Measurements from ENCODE around the gene RNF208. TPM values are rescaled to one million over a fixed set of nuclear protein-coding genes. Genes with fewer than 3 reads are reported as not detected.

The RNF208 gene, protein sequence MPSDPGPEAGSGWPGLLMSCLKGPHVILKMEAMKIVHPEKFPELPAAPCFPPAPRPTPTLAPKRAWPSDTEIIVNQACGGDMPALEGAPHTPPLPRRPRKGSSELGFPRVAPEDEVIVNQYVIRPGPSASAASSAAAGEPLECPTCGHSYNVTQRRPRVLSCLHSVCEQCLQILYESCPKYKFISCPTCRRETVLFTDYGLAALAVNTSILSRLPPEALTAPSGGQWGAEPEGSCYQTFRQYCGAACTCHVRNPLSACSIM
- total RNA-seq = 1 to 10 TPM; 2.8 to 7.5 (median 5.2) TPM

DNA sequence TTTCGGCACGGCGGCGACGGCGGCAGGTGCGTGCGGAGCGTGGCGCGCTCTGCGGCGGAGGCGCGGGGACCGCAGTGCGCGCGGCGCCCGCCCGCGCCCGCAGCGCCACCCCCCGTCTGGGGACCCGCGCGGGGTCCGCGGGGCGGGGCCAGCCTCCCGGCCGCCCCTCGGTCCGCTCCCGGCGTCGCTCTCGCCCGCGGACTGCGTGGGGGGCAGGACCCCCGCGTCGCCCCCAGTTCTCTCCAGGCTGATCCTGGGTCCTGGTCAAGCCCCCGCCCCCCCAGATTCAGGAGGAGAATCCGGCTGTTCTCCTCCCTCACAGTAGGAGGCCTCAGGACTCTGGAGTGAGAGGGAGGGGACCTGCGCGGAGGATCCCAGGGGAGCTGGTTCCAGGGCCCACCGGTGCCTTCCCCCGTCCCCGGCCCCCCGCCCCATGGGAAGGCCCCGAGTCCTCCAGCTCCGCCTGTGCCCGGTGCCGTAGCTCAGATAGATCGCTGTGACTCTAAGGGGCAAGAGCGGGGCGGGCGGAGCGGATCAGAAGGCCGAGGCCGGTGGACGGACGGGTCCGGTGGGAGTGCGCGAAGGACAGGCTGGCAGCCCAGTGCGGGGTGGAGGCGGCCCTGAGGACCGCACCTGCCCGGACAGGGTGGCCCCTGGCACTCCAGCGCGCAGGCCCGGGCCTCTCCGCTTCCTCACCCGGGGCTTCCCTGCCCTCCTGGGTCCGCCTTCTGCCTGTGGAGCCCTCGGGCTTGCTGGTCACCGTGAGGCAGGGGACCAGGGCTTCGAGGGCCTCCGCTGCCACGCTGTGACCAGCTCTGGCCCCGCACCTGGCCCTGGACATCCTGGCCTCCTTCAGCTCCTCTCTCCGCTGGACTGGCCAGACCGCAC is at the start of gene RNF208:
Gene RNF208, minus strand, starts transcription at position 51 of the 888 bp plus-strand sequence. CDS start 1,028 bp downstream, outside the sequence.
- H3K4me3 ChIP-seq = peak within 1 kb of the TSS; percentile 63
- no peaks in the 10 kb centered on the region for H3K9me3 ChIP-seq
- 13% methylated on average over 6 of the region's 88 CpGs for WGBS
- H3K27me3 ChIP-seq = no peaks in the 10 kb centered on the region
- no peaks in the 10 kb centered on the region for H3K36me3 ChIP-seq
- peaks cover 66% of the 10 kb centered on the region for H3K4me1 ChIP-seq
- TF ChIP-seq POLR2A (IDR thresholded peaks at IDR 0.05) (no peak), POLR2AphosphoS5 (IDR thresholded peaks at IDR 0.05) (no peak), EP300 (IDR thresholded peaks at IDR 0.05) (no peak)
- TF ChIP-seq, protein P1, sequence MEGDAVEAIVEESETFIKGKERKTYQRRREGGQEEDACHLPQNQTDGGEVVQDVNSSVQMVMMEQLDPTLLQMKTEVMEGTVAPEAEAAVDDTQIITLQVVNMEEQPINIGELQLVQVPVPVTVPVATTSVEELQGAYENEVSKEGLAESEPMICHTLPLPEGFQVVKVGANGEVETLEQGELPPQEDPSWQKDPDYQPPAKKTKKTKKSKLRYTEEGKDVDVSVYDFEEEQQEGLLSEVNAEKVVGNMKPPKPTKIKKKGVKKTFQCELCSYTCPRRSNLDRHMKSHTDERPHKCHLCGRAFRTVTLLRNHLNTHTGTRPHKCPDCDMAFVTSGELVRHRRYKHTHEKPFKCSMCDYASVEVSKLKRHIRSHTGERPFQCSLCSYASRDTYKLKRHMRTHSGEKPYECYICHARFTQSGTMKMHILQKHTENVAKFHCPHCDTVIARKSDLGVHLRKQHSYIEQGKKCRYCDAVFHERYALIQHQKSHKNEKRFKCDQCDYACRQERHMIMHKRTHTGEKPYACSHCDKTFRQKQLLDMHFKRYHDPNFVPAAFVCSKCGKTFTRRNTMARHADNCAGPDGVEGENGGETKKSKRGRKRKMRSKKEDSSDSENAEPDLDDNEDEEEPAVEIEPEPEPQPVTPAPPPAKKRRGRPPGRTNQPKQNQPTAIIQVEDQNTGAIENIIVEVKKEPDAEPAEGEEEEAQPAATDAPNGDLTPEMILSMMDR (IDR thresholded peaks at IDR 0.05) = no peak
- H3K27ac ChIP-seq = peak within 1 kb of the TSS; percentile 85
- DNase-seq (ENCODE audit: low spot score in 2 of 2) = no peak

DNA sequence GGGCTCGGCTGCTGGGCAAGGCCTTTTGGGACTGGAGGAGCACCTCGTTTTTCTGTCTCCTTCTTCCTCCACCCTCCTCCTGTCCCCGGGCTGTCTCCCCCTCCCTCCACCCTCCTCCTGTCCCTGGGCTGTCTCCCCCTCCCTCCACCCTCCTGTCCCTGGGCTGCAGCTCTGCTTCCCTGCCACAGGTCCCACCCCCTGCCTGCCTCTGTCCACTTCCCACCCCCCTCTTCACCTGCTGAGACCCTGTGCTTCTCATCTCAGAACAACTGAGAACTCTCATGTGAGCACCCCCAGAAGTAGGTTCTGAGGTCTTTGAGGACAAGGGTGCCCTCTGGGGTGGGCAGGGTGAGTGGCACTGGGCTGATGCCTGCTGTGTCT is 49.6 kb upstream of the RNF208 start:
- peaks cover 72% of the 10 kb centered on the region for H3K4me1 ChIP-seq
- DNase-seq (ENCODE audit: low spot score in 2 of 2) = no peak
- no peaks in the 10 kb centered on the region for H3K27me3 ChIP-seq
- H3K9me3 ChIP-seq = no peaks in the 10 kb centered on the region
- TF ChIP-seq POLR2AphosphoS5 (IDR thresholded peaks at IDR 0.05) = no peak
- no peak for TF ChIP-seq EP300 (IDR thresholded peaks at IDR 0.05)
- TF ChIP-seq, protein P1 (IDR thresholded peaks at IDR 0.05) = no peak
- TF ChIP-seq POLR2A (IDR thresholded peaks at IDR 0.05) = no peak
- peaks cover 37% of the 10 kb centered on the region for H3K36me3 ChIP-seq
- 28% methylated on average over 3 of the region's 3 CpGs for WGBS
- H3K27ac ChIP-seq = peak overlapping the region; percentile 15
- H3K4me3 ChIP-seq = no peak overlapping the region

DNA sequence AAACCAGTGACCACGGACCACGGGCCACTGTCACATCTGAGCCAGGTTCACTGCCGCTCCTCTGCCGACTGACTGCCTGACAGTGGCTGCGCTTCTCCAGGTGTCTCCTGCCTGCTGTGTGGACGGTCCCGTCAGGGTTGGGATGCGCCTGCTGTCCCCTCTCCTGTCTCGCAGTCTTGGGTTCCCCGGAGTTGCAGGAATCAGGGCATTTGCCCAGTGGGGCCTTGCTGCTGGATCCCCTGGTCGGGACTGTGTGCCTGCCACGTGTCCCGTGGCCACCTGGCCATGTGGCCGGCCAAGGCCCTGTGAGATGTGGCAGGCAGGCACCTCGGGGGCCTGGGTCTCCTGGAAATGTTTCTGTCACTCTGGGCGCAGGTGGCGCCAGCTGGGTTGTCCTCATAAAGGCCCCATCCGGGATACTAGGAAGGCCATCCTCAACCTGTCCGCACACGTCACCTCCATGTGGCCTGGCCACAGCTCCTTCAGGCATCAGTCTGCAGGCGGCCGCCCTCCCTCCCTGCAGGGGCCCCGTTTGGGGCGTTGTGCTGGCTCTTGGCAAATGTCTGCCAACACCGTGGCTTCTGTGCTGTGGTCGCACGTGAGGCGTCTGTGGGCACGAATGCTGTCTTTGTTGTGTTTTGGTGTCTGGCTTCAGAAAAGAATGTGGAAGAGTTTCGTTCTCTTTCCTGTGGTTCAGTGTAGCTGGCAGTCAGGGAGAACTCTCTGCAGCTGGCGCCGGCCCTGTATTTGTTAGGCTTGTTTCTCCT is 49.1 kb upstream of the RNF208 start:
- WGBS = 68% methylated on average over 20 of the region's 32 CpGs
- Histone ChIP-seq H3K4me3 (no peak overlapping the region), H3K4me1 (peaks cover 66% of the 10 kb centered on the region), H3K27me3 (no peaks in the 10 kb centered on the region), H3K27ac (peak overlapping the region; percentile 15), H3K36me3 (peaks cover 43% of the 10 kb centered on the region), H3K9me3 (no peaks in the 10 kb centered on the region)
- DNase-seq (ENCODE audit: low spot score in 2 of 2) = no peak
- no peak for TF ChIP-seq POLR2A (IDR thresholded peaks at IDR 0.05)
- TF ChIP-seq EP300 (IDR thresholded peaks at IDR 0.05) = no peak
- TF ChIP-seq, protein P1 (IDR thresholded peaks at IDR 0.05) = no peak
- no peak for TF ChIP-seq POLR2AphosphoS5 (IDR thresholded peaks at IDR 0.05)

DNA sequence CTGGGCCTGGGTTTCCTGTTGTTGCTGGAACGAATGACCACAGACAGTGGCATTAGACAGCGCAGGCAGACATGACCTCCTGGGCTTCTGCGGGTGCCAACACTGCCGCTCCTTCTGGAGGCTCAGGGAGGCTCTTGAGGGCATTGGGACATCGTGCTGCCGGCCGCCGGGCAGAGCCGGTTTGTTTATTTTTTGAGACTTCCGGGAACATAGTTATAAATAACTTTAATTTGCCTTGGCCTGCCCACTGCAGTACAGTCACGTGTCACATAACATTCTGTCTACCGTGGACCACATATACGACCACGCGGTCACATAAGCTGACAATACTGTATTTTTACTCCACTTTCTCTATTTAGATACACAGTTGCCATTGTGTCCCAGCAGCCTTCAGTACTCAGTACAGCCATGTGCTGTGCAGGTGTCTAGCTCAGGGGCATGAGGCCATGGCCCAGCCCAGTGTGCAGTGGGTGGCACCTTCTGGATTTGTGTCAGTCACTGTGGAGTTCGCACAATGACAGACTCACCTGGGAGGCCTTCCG is 47.3 kb upstream of the RNF208 start:
- Histone ChIP-seq H3K4me1 (peaks cover 48% of the 10 kb centered on the region), H3K4me3 (no peak overlapping the region), H3K36me3 (peaks cover 54% of the 10 kb centered on the region), H3K27ac (peak overlapping the region; percentile 66), H3K27me3 (no peaks in the 10 kb centered on the region), H3K9me3 (no peaks in the 10 kb centered on the region)
- peak in 1 of 2 donors; percentile 62 for DNase-seq (ENCODE audit: low spot score in 2 of 2)
- TF ChIP-seq POLR2AphosphoS5 (IDR thresholded peaks at IDR 0.05) (no peak), POLR2A (IDR thresholded peaks at IDR 0.05) (no peak), EP300 (IDR thresholded peaks at IDR 0.05) (no peak)
- TF ChIP-seq, protein P1 (IDR thresholded peaks at IDR 0.05) = no peak
- WGBS = 41% methylated on average over 17 of the region's 17 CpGs
